DMS53 treated with DMSO at 0.1 percent for 48 hours (cell line): ENCODE results near the gene SLAMF6.

Source experiments
- DNase-seq: peaks from one replicate; lab custom pipeline; 2025; ENCODE audit not compliant: unreplicated experiment; lab: John Stamatoyannopoulos, UW

SLAMF6 gene

GRCh38 chr1:160472112-160472511 lies 50.9 kb downstream of the SLAMF6 start:
- DNase-seq: no peak

- no peak for DNase-seq
Measured at GRCh38 chr1:160471253-160471652, 51.8 kb downstream of the SLAMF6 start.

- DNase-seq: no peak
Measured at GRCh38 chr1:160467576-160467975, 55.5 kb downstream of the SLAMF6 start.

GRCh38 chr1:160466961-160467360 lies 56.1 kb downstream of the SLAMF6 start:
- DNase-seq: no peak

GRCh38 chr1:160465123-160465522 lies 57.9 kb downstream of the SLAMF6 start:
- no peak for DNase-seq

- no peak for DNase-seq
Measured at GRCh38 chr1:160460683-160461287, 62.3 kb downstream of the SLAMF6 start.

GRCh38 chr1:160460214-160460642 lies 62.8 kb downstream of the SLAMF6 start:
- DNase-seq: no peak

GRCh38 chr1:160459687-160460086 lies 63.4 kb downstream of the SLAMF6 start:
- no peak for DNase-seq

GRCh38 chr1:160459056-160459455 lies 64.0 kb downstream of the SLAMF6 start:
- no peak for DNase-seq

- no peak for DNase-seq
Measured at GRCh38 chr1:160455153-160455517, 67.9 kb downstream of the SLAMF6 start.

- DNase-seq: no peak
Measured at GRCh38 chr1:160454371-160455152, 68.5 kb downstream of the SLAMF6 start.

GRCh38 chr1:160453443-160453842 lies 69.6 kb downstream of the SLAMF6 start:
- no peak for DNase-seq

- DNase-seq: no peak
Measured at GRCh38 chr1:160451859-160452232, 71.2 kb downstream of the SLAMF6 start.

- peak; percentile 73 for DNase-seq
Measured at GRCh38 chr1:160451119-160451858, 71.8 kb downstream of the SLAMF6 start.

GRCh38 chr1:160449494-160449893 lies 73.6 kb downstream of the SLAMF6 start:
- no peak for DNase-seq

- DNase-seq: no peak
Measured at GRCh38 chr1:160446945-160447600, 76.0 kb downstream of the SLAMF6 start.

GRCh38 chr1:160439718-160440117 lies 83.3 kb downstream of the SLAMF6 start:
- DNase-seq: no peak

- no peak for DNase-seq
Measured at GRCh38 chr1:160438935-160439334, 84.1 kb downstream of the SLAMF6 start.

GRCh38 chr1:160438317-160438918 lies 84.6 kb downstream of the SLAMF6 start:
- no peak for DNase-seq

- peak; percentile 17 for DNase-seq
Measured at GRCh38 chr1:160437432-160438316, 85.4 kb downstream of the SLAMF6 start.
